Body of pancreas (tissue), 4 donors: ENCODE measurements around the gene DOCK4.

Experiments used
- CTCF ChIP-seq, 7 experiments: fragments of 450-650 bp in 4 of 7; fragments of 200-600 bp in 3 of 7; sonication (generic) in 3 of 7; IDR thresholded peaks; one replicate each; pipeline ENCODE4 v1.5.1; 2016 to 2019; ENCODE audit warnings: antibody characterized with exemption in 7 of 7
- POLR2A ChIP-seq, 3 donors: fragments of 450-650 bp; IDR thresholded peaks; one replicate each; pipeline ENCODE4 v1.6.1; 2016; ENCODE audit warnings: antibody characterized with exemption in 3 of 3, mild to moderate bottlenecking in 2 of 3

- TF ChIP-seq POLR2A (IDR thresholded peaks at IDR 0.05) (no peak), CTCF (IDR thresholded peaks at IDR 0.05) (no peak)
Observed at GRCh38 chr7:111998326-111998725, 207.9 kb downstream of the DOCK4 start.
